LNCaP clone FGC (cell line): ENCODE results near the gene CSF3R.

Source experiments
- DNase-seq: peaks from one replicate; pipeline ENCODE4 v3.0.0-alpha.2; 2011; ENCODE audit warnings: low read depth
- H3K4me3 ChIP-seq: 2 replicates; pipeline ENCODE4 v1.5.1; 2011; ENCODE audit warnings: mild to moderate bottlenecking, low read depth, low read length, control low read depth
- CTCF ChIP-seq: IDR thresholded peaks from 2 replicates; pipeline ENCODE4 v1.5.1; 2012; ENCODE audit warnings: mild to moderate bottlenecking; ENCODE audit not compliant: control insufficient read depth, insufficient read depth; ENCODE audit errors: extremely low read depth

CSF3R gene

GRCh38 chr1:36455386-36455785 lies 27.3 kb downstream of the CSF3R start:
- DNase-seq = no peak
- TF ChIP-seq CTCF = no peak
- H3K4me3 ChIP-seq = no peak overlapping the region

- no peak for TF ChIP-seq CTCF
These were observed 28.9 kb downstream of the CSF3R start for GRCh38 chr1:36453600-36454388.

GRCh38 chr1:36453051-36453450 lies 29.7 kb downstream of the CSF3R start:
- TF ChIP-seq CTCF = no peak
- no peak for DNase-seq

More at GRCh38 chr1:36453600-36454388, 28.9 kb downstream of the CSF3R start:
- no peak overlapping the region for H3K4me3 ChIP-seq
- DNase-seq = no peak

GRCh38 chr1:36450919-36451305 lies 31.8 kb downstream of the CSF3R start:
- no peak for DNase-seq
- peak overlapping the region; percentile 82 for H3K4me3 ChIP-seq

More at GRCh38 chr1:36453051-36453450, 29.7 kb downstream of the CSF3R start:
- H3K4me3 ChIP-seq = no peak overlapping the region

GRCh38 chr1:36450270-36450918 lies 32.3 kb downstream of the CSF3R start, which contains the start of gene OSCP1:
Gene OSCP1, minus strand, starts transcription at chr1:36450451. Its CDS starts 82 bp downstream, at chr1:36450369.
- no peak for TF ChIP-seq CTCF
- peak within 1 kb of the TSS; percentile 82 for H3K4me3 ChIP-seq
- peak; percentile 91 for DNase-seq

More at GRCh38 chr1:36450919-36451305, 31.8 kb downstream of the CSF3R start:
- TF ChIP-seq CTCF = no peak

GRCh38 chr1:36448530-36449056 lies 34.1 kb downstream of the CSF3R start:
- H3K4me3 ChIP-seq = no peak overlapping the region
- TF ChIP-seq CTCF = no peak
- no peak for DNase-seq

GRCh38 chr1:36447450-36447849 lies 35.3 kb downstream of the CSF3R start:
- DNase-seq = no peak
- no peak for TF ChIP-seq CTCF
- no peak overlapping the region for H3K4me3 ChIP-seq
